Central memory CD4-positive, alpha-beta T cell (primary cell): ENCODE results near the gene GARNL3.

Experiments used
- DNase-seq: peaks from one replicate; pipeline ENCODE4 v3.0.0; 2022

GARNL3 gene

DNA sequence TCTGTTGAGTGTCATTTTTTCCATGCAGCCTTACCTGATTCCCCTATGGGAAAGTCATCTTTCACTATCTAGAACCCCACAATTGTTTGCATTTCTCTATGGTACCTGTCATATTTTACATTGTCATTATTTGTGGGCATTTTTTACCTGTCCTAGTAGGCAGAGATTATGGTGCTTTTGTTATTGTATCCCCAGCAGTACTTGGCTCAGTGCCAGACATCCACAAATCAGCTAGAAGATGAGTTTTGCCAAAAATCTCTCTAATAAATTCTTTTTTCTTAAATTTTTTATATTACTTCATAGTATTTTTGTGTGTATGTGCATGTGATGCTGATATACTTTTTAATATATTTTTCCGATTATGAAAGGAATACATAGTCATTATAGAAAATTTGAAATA lies 13.2 kb downstream of the GARNL3 start:
- DNase-seq, result no peak

DNA sequence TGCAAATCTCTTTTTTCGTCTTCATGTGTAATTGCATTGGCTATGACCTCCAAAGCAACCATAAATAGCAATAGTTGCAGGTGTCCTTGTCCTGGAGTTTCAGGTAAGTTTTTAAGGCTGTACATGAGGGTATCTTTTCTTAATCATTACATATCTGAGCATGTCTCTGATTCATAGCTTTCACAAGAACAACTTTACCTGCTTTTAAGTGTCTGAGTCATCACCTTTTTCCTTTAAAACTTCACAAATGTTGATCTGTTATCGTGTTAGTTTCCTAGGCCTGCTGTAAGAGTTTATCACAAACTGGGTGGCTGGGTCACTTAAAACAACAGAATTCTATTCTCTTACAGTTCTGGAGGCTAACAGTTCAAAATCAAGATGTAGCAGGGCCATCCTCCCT lies 13.8 kb downstream of the GARNL3 start:
- no peak for DNase-seq

DNA sequence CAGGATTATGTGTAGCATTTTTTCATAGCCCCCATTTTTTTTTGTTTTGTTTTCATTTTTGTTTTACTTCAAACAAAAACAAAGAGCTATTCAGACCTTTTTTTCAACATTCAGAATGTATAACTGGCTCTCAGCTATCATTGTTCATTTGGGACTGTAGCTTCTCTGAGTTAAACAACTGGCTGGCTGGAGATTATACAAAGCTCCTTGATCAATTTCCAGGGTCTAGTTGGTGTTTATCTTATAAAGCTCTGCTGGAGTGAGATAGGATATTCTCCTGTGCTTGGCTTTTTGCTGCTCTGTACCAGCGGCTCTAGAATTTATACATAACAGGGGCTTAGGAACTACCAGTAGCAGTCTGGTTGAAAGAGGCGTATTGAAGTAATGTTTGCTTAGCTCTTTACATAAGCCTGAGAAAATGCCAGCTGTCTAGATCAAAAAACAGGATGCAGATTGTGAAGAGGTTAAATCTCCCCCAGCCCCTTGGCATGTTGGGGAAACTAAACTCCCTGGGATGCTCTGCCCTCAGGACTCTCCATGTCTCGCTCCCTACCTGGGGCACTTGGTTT lies 15.2 kb downstream of the GARNL3 start:
- DNase-seq, result no peak

DNA sequence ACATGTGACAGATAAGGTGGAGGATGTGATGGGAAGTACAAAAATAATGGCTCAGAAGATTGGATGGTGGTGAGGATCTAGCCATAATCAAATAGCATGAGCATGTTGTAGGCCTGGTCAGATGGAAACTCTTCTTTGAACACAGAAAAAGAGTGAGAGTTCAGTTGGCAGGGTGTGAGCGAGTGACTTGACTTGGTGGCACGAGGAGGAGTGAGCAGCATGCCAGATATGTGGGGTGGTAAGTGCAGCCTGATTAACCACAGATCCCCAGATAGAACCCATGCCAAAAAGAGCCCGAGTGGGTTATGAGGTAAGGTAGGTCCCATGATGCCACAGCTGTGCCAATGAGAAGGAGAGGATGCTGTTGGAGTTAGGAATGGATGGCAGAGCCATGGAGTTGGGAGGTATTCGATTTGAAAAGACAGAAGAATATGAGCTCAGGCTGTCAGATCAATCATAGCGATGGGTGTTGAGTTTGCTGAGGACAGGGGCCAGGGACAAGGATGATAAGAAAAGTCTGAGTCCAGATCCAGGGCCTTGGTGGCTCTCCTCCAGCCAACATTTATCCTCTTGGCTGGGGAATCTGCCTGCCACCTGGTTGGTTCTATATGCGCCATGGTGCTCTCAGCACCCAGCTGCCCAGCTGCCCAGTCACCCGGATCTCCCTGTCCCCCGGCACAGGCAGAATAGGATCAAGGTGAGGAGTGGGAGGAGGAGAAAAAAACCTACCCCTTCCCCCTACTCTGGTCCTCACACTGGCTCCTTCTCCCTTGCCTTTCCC lies 16.5 kb downstream of the GARNL3 start:
- DNase-seq, result no peak

DNA sequence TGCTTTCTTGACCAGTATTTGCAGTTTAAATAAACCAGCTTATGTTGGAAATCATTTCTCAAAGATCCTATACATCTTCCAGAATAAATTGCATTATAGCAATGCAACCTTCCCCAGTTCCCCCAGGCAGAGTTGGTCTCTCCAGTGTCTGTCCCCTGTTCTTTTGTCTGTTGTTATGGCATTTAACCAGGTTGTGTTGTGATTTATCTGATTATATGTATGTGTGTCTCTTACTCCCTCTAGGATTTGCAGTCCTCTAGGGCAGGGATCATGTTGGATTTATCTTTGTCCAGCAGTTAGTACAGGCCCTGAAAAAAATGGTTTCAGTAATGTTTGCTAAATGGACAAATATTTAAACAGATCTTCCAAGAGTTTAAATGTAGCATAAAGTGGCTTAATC lies 17.3 kb downstream of the GARNL3 start:
- DNase-seq, result no peak

DNA sequence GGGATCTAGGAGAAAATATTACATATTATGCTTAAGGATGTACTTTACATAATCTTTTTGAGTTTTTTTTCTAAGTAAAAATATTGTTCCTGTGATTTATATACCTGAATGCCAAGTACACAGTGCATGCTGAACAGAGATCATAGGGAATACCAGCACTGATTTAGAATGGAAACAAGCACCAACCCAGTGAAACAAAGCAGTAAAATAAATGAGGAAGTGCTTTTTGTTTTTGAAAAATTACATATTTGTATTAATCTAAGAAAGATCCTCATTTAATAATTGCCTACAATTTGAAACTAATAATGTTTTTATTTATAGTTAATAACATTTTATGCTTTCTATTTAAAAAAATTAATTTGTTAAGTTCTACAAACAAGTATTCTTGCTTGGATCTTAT lies 18.0 kb downstream of the GARNL3 start:
- DNase-seq, result no peak

DNA sequence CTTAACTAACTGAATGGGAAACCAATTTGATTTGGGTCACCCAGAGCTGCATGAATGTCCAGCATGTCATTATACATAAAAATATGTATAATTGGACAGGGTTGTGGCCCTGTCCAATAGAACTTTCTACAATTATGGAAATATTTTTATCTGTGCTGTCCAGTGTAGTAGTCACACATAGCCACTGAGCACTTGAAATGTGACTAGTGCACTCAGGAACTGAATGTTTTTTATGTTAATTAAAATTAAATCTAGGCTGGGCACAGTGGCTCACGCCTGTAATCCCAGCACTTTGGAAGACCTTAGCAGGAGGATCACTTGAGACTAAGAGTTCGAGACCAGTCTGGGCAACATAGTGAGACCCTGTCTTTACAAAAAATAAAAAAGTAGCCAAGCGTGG lies 18.6 kb downstream of the GARNL3 start:
- no peak for DNase-seq

DNA sequence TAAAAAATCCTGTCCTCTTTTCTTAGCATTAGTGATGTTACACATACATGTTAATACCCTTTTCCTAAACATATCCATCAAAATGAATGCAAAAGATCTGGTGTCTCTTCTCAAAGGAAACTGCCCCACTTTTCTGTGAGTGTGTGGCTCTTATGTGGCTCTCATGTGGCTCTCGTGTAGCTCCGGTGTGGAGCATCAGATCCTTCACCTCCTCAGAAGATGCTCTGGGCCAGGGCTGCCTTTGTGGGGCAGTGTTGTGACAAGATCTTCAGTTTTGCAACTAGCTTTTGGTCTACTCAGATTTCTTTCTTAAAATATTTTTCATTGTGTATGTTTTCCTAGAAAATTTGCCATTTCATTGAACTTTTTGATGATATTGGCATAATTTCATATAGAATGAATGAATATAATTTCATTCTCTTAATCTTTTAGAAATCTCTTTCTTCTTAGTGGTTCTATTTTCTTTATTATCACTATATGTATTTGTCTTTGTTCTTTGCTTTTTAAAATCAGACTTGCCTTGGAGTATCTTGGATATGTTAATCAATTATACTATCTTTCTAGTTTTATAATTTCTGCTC lies 19.4 kb downstream of the GARNL3 start:
- DNase-seq, result peak; percentile 2

DNA sequence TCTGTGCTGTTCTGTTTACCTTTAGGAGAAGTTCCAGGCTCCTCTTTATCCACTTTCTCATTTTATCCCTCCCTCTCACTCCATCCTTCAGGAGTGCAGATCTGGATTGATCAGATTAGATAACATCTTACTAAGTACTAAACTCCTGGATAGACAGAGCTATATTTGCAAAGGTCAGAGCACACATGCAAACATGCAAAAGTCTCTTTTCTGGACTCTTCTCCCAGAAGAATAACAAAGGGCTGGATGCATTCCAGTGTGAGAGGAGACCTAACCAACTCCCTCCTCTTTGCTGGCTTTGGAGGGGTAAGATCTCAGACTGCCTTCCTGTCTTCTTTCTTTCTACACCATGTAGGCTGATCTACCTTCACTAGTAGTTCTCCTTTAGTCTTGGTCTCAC lies 21.4 kb downstream of the GARNL3 start:
- DNase-seq, result no peak

DNA sequence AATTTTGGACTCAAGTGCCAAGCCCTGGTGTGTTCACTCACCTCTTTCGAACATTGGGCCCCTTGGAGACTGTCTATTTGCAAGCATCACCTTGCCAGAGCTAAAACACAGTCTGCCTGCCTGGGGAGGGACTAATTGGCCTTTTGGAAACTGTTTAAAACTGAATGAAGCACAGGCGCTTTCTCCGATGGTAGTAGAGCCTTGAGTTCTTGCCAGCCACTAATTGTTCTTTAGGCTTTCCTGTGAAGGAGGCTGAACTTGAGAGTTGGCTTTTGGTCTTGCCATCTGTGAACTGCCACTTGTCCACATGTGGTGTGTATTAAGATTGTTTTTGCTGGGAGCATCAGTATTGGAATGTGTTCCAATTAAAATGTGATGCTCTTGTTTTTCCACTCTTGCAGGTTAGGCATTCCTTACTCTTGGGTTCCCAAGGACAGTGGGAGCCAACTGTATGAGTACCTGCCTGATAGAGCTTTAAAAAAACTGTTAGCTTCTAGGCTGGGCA lies 26.0 kb downstream of the GARNL3 start:
- DNase-seq, result no peak

DNA sequence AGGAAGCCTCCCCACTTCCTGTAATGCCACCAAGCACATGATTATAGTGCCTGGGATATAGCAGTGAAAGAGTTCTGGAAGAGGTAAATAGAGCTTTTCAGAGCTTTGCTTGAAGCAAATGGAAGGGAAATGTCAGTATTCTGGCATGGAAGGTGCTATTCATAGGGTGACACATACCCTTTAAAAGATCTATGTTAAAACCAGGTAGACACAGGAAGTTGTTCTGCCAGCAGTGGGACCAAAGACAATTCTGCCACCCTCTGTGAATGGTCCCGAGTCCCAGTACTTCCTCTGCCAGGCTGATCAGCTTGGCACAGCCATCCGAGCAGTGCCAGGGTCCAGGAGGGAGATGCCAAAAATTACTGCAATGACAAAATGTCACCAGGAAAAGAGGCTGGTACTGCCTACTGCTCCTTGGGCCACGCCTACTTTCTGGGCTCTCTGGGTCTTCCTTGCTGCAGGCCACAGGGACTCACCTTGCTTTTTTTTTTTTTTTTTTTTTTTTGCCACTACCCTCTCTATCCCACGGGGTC lies 26.7 kb downstream of the GARNL3 start:
- DNase-seq, result no peak

DNA sequence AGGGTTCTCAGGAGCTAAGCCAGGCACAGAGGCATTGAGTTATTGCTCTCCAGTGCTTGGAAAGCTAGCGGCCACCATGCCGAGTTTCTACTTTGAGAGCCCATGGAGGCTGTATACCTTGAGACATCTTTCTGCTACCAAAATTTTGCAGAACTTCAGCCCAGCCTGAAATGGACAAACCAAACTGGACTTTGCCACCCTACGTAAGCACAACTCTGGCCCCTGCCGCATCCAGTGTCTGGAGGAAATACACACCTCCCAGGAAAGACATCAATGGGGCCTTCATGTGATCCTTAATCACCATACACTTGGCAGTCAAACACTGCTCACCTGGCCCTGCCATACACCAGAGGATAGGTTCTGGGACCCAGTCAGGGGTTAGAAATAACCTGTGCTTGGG lies 27.8 kb downstream of the GARNL3 start:
- DNase-seq, result no peak

DNA sequence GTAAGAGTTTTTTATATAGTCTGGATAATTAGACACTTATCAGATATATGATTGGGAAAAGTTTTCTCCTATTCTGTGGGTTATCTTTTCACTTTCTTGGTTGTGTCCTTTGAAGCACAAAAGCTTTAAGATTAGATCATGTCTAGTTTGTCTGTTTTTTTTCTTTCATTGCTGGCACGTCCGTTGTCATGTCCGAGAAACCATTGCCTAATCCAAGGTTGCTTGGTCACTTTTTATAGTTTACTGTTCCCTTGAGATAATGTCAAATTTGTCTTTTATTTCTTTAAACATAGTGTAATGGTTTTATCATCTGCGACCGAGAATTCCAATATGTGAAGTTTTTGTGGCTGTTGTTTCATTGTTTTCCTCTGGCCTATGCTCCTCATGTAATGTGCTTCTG lies 28.8 kb downstream of the GARNL3 start:
- no peak for DNase-seq

DNA sequence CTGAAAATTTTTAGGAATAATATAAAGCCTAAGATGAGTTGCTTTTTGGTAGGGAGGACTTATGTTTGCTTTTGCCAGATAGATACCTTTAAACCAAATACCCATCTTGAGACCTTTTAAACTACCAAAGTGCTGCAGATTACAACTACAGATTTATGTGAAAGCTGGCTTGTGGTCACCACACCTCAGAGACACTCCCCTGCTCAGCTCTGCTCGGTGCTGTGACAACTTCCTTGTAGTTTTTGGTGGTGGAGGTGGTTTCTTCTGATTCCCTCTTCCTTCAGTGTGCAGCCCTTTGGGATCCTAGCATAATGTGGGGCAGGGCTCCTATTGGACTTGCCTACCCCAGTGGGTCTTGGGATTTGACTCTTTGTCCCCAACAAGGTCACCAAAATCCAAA lies 29.2 kb downstream of the GARNL3 start:
- DNase-seq, result no peak

DNA sequence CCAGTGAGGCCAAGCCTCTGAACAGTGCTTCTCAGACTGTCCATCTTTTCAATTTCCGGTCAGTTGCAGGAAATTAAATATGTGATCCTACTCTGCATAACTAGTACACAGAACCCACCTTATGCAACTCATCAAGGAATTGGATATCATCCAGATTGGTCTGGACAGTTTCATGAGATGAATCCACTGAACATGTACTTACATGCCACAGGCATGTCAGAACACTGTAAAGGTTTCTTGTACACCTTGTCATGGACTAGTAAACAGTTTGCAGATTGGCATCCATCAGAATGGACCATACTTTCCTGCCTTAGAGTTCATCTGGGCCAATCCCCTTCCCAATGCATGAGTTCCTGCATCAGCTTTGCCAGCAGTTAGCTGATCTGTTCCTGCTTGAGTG lies 30.4 kb downstream of the GARNL3 start:
- no peak for DNase-seq

DNA sequence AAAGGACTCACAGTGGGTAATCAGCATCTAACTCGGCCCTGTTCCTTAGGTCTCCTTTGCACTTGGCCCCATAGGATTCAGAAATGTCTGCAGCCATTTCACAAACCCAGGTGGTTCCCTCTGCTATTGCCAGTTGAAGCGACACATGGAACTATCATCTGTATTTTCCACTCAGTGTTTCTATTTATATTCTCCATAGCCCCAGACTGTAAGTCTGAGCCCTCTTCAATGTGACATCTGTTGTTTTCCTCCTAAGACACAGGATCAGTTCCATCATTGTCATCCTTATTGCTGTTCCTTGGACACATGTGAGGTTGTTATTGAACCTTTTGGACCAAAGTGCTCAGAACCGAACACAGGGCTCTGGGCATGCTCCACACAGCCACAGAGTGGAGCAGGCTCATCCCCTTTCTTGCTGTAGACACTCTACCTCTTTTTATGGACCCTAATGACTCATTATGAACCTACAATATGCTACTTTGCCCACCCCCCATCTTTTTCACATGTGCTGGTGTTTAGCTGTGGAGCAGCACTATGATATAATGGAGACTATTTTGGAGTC lies 36.4 kb downstream of the GARNL3 start:
- no peak for DNase-seq

DNA sequence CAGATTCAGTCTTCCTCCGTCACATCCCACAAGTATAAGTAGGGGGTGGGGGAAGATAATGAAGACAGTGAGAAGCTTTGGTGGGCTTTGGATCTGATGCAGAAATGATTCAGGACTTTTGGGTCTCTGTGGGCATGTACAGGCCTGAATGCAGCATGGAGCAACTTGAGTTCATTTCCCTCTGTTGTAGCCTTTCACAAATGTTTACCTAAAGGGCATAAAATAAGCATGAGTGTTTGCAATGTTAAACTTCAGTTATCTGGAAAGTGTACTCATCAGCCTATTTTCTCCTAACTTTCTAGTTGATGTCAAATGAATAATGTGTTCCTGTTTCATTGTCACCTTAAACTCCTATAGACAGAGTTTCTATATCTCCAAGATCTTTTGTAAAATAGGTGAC lies 39.3 kb downstream of the GARNL3 start:
- DNase-seq, result no peak

DNA sequence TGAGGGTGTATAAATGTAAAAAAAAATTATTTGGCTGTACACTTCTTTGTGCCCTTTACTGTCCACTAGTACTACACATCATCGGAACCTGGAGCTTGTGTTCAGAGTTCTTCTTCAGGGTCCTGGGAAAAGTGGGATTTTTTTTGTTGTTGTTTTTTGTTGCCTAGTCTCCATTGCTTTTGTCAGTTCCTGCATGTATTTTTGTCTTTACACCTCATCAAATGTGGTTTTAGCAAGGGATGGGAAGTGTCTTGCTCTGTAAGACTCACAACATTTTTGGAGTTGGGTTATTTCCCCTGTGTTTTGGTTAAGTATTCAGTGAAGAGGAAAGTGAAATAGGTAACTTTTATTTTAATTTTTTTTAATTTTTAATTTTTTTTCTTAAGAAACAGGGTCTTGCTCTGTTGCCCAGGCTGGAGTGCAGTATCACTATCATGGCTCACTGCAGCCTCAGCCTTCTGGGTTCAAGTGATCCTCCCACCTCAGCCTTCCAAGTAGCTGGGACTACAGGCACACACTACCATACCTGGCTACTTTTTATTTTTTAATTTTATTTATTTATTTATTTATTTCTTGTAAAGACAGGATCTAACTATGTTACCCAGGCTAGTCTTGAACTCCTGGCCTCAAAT lies 40.7 kb downstream of the GARNL3 start:
- DNase-seq, result no peak

DNA sequence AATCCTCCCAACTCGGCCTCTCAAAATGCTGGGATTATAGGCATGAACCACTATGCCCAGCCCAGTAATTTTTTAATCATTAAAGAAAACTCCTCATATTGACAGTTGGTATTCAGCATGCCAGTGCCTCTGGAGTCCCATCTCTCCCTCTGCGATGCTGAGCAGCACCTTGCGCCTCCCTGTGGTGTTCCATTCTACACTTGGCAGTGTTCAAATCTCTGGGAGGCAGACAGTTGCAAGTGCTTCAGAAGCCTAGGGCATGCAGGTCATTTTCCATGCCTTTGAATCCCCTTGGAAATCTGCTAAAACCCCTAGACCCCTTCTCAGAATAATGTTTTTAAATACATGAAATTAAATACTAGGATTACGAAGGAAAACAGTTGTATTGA lies 41.3 kb downstream of the GARNL3 start:
- no peak for DNase-seq

DNA sequence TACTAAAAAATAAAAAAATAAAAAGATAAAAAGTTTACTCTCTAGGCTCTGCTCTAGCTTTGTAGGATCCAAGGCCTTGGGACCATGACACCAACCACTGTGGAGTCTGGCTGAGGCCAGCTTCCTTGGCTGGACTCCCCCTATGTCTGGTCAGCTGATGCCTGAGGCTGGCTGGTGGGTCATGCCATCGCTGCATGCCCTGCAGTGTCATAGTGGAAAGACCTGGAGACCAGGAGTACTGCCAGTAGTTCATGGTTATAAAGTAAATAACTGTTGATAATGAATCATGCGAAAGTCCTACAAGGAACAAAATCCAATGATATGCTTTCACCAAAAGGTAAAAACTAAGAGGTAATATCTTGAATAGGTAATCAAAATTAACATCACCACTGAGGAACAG lies 43.2 kb downstream of the GARNL3 start:
- no peak for DNase-seq

DNA sequence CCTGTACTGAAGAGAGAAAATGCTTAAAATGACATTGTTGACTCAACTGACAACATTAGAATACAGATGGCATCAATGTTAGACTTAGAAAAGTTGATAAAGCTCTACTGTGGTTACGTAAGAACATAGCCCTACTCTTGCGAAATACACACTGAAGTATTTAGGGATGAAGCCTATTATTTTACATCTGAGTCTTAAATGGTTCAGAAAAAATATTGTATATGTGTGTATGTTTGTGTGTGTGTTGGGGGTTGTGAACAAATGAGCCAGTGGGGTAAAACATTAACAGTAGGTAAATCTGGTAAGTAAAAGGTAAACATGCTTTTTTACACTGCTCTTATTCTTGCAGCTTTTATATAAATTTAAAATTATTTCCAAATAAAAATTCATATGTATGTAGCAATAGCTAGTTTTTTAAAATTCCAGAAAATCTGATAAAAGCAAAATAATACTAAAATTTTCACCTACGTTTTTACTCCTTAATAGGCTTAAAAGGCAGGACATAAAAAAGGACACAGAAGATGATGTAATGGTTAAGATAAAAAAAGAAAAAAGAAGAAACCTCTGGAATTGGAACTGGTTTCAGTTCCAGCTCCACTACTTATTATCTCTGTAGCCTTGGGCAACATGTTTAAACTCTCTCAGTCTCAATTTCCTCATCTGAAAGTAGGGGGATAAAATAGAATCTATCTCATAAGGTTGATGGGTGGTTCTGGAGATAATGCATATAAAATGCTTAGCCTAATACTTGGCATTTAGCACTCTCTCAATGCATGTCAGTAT lies 44.3 kb downstream of the GARNL3 start:
- DNase-seq, result no peak

DNA sequence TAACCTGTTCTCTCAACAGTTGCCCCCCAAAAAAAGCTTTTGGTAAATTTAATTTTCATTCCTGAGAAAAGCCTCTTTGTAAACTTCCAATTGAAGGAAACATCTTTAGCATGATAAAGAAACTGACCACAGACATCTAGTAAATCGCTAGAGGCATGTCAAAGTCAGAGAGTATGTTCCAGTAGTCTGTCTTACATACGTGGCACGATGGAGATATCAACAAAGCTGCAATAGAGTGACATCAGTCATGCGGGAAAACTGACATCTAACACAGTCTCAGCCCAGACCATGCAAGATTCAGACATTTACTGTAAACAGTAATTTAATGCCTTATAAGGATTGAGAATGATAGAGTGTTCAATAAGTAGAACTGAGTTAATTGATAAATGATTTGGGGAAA lies 45.1 kb downstream of the GARNL3 start:
- DNase-seq, result no peak
